Dedifferentiated amniotic fluid mesenchymal stem cell (primary cell): Measurements from ENCODE around the gene RAD21L1.

Source experiments
- DNase-seq: peaks from one replicate; pipeline ENCODE4 v3.0.0-alpha.2; 2016; ENCODE audit errors: extremely low spot score

The RAD21L1 gene

GRCh38 chr20:1272368-1273100, 46.7 kb downstream of the RAD21L1 start:
- DNase-seq: no peak

- DNase-seq: no peak
Measured at GRCh38 chr20:1273366-1273765, 47.5 kb downstream of the RAD21L1 start.

- no peak for DNase-seq
Measured at GRCh38 chr20:1274485-1275311, 48.9 kb downstream of the RAD21L1 start.

GRCh38 chr20:1275919-1276318, 50.1 kb downstream of the RAD21L1 start:
- no peak for DNase-seq

- no peak for DNase-seq
Measured at GRCh38 chr20:1277529-1278322, 51.9 kb downstream of the RAD21L1 start.

GRCh38 chr20:1278993-1279392, 53.1 kb downstream of the RAD21L1 start:
- no peak for DNase-seq

GRCh38 chr20:1280195-1281102, 54.6 kb downstream of the RAD21L1 start:
- no peak for DNase-seq

- no peak for DNase-seq
Measured at GRCh38 chr20:1281279-1282057, 55.6 kb downstream of the RAD21L1 start.

GRCh38 chr20:1282966-1283365, 57.1 kb downstream of the RAD21L1 start:
- no peak for DNase-seq

GRCh38 chr20:1283522-1284510, 58.0 kb downstream of the RAD21L1 start:
- no peak for DNase-seq

- no peak for DNase-seq
Measured at GRCh38 chr20:1286267-1287024, 60.6 kb downstream of the RAD21L1 start.

GRCh38 chr20:1287306-1287705, 61.5 kb downstream of the RAD21L1 start:
- no peak for DNase-seq

GRCh38 chr20:1287787-1288569, 62.1 kb downstream of the RAD21L1 start:
- no peak for DNase-seq

GRCh38 chr20:1291191-1291741, 65.4 kb downstream of the RAD21L1 start:
- no peak for DNase-seq

- no peak for DNase-seq
Measured at GRCh38 chr20:1292620-1293019, 66.8 kb downstream of the RAD21L1 start.

- no peak for DNase-seq
Measured at GRCh38 chr20:1293641-1294379, 68.0 kb downstream of the RAD21L1 start.

- no peak for DNase-seq
Measured at GRCh38 chr20:1294497-1294896, 68.7 kb downstream of the RAD21L1 start.
